Hepatocyte (in vitro differentiated cells): ENCODE results near the gene ARPIN. TPM values are rescaled to one million over a fixed set of nuclear protein-coding genes. Genes with fewer than 3 reads are reported as not detected.

Experiments
- DNase-seq: peaks from one replicate; pipeline ENCODE4 v3.0.0-alpha.2; 2016; ENCODE audit warnings: low spot score
- H2AFZ ChIP-seq: fragments of 200-600 bp; sonication (generic); 2 replicates; pipeline ENCODE4 v1.6.0; 2016; ENCODE audit warnings: antibody characterized with exemption, mild to moderate bottlenecking
- H3K27ac ChIP-seq: fragments of 200-600 bp; sonication (generic); 2 replicates; pipeline ENCODE4 v1.5.1; 2016; ENCODE audit warnings: mild to moderate bottlenecking
- H3K27me3 ChIP-seq: fragments of 200-600 bp; sonication (generic); 2 replicates; pipeline ENCODE4 v1.6.1; 2016
- H3K36me3 ChIP-seq: fragments of 200-600 bp; sonication (generic); replicated peaks from 2 replicates; pipeline ENCODE4 v1.5.1; 2016; ENCODE audit warnings: low read depth; ENCODE audit not compliant: insufficient read depth
- H3K4me1 ChIP-seq: fragments of 200-600 bp; sonication (generic); 2 replicates; pipeline ENCODE4 v1.5.1; 2016; ENCODE audit warnings: mild to moderate bottlenecking, moderate library complexity; ENCODE audit not compliant: insufficient read depth
- H3K4me2 ChIP-seq: fragments of 200-600 bp; sonication (generic); 2 replicates; pipeline ENCODE4 v1.6.0; 2016
- H3K4me3 ChIP-seq: fragments of 200-600 bp; sonication (generic); 2 replicates; pipeline ENCODE4 v1.5.1; 2016; ENCODE audit warnings: mild to moderate bottlenecking
- H3K79me2 ChIP-seq: fragments of 200-600 bp; sonication (generic); 2 replicates; pipeline ENCODE4 v1.6.0; 2017; ENCODE audit warnings: mild to moderate bottlenecking
- H3K9me2 ChIP-seq: fragments of 200-600 bp; sonication (generic); replicated peaks from 2 replicates; pipeline ENCODE4 v1.6.0; 2017; ENCODE audit warnings: mild to moderate bottlenecking; ENCODE audit not compliant: insufficient read depth
- H3K9me3 ChIP-seq: fragments of 200-600 bp; sonication (generic); 2 replicates; pipeline ENCODE4 v1.5.1; 2016; ENCODE audit warnings: low read depth, mild to moderate bottlenecking
- H4K20me1 ChIP-seq: fragments of 200-600 bp; sonication (generic); 2 replicates; pipeline ENCODE4 v1.6.0; 2016; ENCODE audit warnings: mild to moderate bottlenecking; ENCODE audit not compliant: insufficient read depth, poor library complexity, severe bottlenecking
- EZH2 ChIP-seq: fragments of 200-600 bp; sonication (generic); IDR thresholded peaks from 2 replicates; pipeline ENCODE4 v1.6.1; 2016; ENCODE audit warnings: antibody characterized with exemption, mild to moderate bottlenecking, borderline replicate concordance
- EZH2phosphoT487 ChIP-seq: fragments of 200-600 bp; sonication (generic); IDR thresholded peaks from one replicate; pipeline ENCODE4 v1.6.1; 2018; ENCODE audit warnings: antibody characterized with exemption, mild to moderate bottlenecking, low read depth, moderate library complexity; ENCODE audit not compliant: unreplicated experiment, severe bottlenecking
- WGBS: methylation state at CpG from one replicate; pipeline ENCODE4 v1.1.6; 2016; ENCODE audit warnings: low lambda C conversion rate; ENCODE audit errors: missing lambda C conversion rate; 5-methylcytosine and 5-hydroxymethylcytosine counted together
- polyA plus RNA-seq: library from polyadenylated mRNA; unstranded; fragments of >200 nt; fragmentation: Nextera tagmentation; extraction: Ambion mirVana; gene quantifications from 2 replicates; pipeline ENCODE4 v1.2.1, GENCODE V29; 2016
- total RNA-seq: library from RNA; depleted of rRNA; stranded (reverse); fragments of >200 nt; gene quantifications from 2 replicates; pipeline ENCODE4 v1.2.3, GENCODE V29; 2014
- TF ChIP-seq, protein P1 (sequence below): fragments of 200-600 bp; sonication (generic); IDR thresholded peaks from 2 replicates; pipeline ENCODE4 v1.5.1; 2016; ENCODE audit warnings: antibody characterized with exemption, mild to moderate bottlenecking; ENCODE audit not compliant: poor library complexity

The ARPIN gene
- total and polyA plus RNA-seq, 2 experiments from 2014 or later, result 3.8 to 6.8 TPM

- Histone ChIP-seq H3K27me3 (no peaks in the 10 kb centered on the region), H3K4me3 (no peak overlapping the region), H3K4me1 (peaks cover 7% of the 10 kb centered on the region), H3K27ac (no peak overlapping the region), H2AFZ (no peak overlapping the region), H3K36me3 (no peaks in the 10 kb centered on the region), H3K4me2 (no peak overlapping the region), H4K20me1 (no peaks in the 10 kb centered on the region), H3K9me3 (no peaks in the 10 kb centered on the region), H3K9me2 (no peaks in the 10 kb centered on the region), H3K79me2 (no peaks in the 10 kb centered on the region)
- WGBS, result 96% methylated on average over 2 of the region's 2 CpGs
- TF ChIP-seq EZH2phosphoT487 (no peak), EZH2 (no peak)
- TF ChIP-seq, protein P1, sequence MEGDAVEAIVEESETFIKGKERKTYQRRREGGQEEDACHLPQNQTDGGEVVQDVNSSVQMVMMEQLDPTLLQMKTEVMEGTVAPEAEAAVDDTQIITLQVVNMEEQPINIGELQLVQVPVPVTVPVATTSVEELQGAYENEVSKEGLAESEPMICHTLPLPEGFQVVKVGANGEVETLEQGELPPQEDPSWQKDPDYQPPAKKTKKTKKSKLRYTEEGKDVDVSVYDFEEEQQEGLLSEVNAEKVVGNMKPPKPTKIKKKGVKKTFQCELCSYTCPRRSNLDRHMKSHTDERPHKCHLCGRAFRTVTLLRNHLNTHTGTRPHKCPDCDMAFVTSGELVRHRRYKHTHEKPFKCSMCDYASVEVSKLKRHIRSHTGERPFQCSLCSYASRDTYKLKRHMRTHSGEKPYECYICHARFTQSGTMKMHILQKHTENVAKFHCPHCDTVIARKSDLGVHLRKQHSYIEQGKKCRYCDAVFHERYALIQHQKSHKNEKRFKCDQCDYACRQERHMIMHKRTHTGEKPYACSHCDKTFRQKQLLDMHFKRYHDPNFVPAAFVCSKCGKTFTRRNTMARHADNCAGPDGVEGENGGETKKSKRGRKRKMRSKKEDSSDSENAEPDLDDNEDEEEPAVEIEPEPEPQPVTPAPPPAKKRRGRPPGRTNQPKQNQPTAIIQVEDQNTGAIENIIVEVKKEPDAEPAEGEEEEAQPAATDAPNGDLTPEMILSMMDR, result no peak
- DNase-seq, result no peak
Measured at GRCh38 chr15:89926158-89926557, 13.4 kb upstream of the ARPIN start.

- Histone ChIP-seq H3K27ac (no peak overlapping the region), H3K27me3 (no peaks in the 10 kb centered on the region), H3K4me2 (no peak overlapping the region), H3K79me2 (no peaks in the 10 kb centered on the region), H3K36me3 (no peaks in the 10 kb centered on the region), H3K9me3 (no peaks in the 10 kb centered on the region), H3K4me1 (no peaks in the 10 kb centered on the region), H3K9me2 (no peaks in the 10 kb centered on the region), H3K4me3 (no peak overlapping the region), H4K20me1 (no peaks in the 10 kb centered on the region), H2AFZ (no peak overlapping the region)
- DNase-seq, result no peak
- TF ChIP-seq EZH2 (no peak), EZH2phosphoT487 (no peak)
- TF ChIP-seq, protein P1, result no peak
- WGBS, result 69% methylated on average over 4 of the region's 4 CpGs
Measured at GRCh38 chr15:89917442-89918101, 4.8 kb upstream of the ARPIN start.

- 83% methylated on average over 3 of the region's 3 CpGs for WGBS
- H3K27ac ChIP-seq, result no peak overlapping the region
- no peaks in the 10 kb centered on the region for H3K36me3 ChIP-seq
- H3K4me1 ChIP-seq, result peaks cover 3% of the 10 kb centered on the region
- no peaks in the 10 kb centered on the region for H3K79me2 ChIP-seq
- no peak overlapping the region for H3K4me2 ChIP-seq
- H3K9me3 ChIP-seq, result no peaks in the 10 kb centered on the region
- H3K4me3 ChIP-seq, result no peak overlapping the region
- no peaks in the 10 kb centered on the region for H3K9me2 ChIP-seq
- no peaks in the 10 kb centered on the region for H4K20me1 ChIP-seq
- H2AFZ ChIP-seq, result no peak overlapping the region
- H3K27me3 ChIP-seq, result no peaks in the 10 kb centered on the region
- TF ChIP-seq EZH2phosphoT487 (no peak), EZH2 (no peak)
- TF ChIP-seq, protein P1, result no peak
- no peak for DNase-seq
Measured at GRCh38 chr15:89916660-89917059, 3.9 kb upstream of the ARPIN start.
